ENCODE results near the gene PARD3B.

- no peak for TF ChIP-seq CTCF (CRISPR knock-in tag; IDR thresholded peaks at IDR 0.05)
- no peak for TF ChIP-seq POLR2A (IDR thresholded peaks at IDR 0.05; ENCODE audit: insufficient read depth in 1 of 2, low read depth in 2 of 2, low read length in 2 of 2)
- TF ChIP-seq ZNF136 (CRISPR knock-in tag; IDR thresholded peaks at IDR 0.05; ENCODE audit: low read depth): no peak
- no peak for TF ChIP-seq CREBL2 (CRISPR knock-in tag; IDR thresholded peaks at IDR 0.05; ENCODE audit: borderline replicate concordance)
- TF ChIP-seq FOSL1 (CRISPR knock-in tag; IDR thresholded peaks at IDR 0.05; ENCODE audit: borderline replicate concordance): no peak
Measured at GRCh38 chr2:205448189-205448588, 902.9 kb downstream of the PARD3B start.

Measured in HepG2 (cell line).